Activated CD8-positive, alpha-beta memory T cell treated with anti-CD3 and anti-CD28 coated beads, Interleukin-2, amount 50 U/mL, for 48 hours (primary cell): Measurements from ENCODE around the gene TRMT10C.
"Not testable (repeated sequence)": the region's sequence is repeated elsewhere in the genome, so short reads cannot be mapped to it uniquely, and the experiment has no call there.

Experiments used
- DNase-seq: peaks from one replicate; pipeline ENCODE4 v3.0.0-alpha.2; 2020

The TRMT10C gene

DNA sequence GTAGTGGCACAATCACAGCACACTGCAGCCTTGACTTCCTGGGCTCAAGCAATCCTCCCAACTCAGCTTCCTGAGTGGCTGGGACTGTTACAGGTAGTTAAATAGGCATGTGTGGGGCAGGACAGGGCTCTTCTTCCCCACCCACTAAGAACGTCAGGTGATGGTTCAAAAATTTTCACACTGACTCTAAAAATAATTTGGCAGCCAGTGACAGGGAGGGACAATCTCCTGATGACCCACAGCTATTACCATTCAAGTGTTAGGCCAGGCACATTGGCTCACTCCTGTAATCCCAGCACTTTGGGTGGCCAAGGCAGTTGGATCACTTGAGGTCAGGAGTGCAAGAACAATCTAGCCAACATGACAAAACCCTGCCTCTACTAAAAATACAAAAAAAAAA is 12.2 kb upstream of the TRMT10C start:
- DNase-seq = no peak

DNA sequence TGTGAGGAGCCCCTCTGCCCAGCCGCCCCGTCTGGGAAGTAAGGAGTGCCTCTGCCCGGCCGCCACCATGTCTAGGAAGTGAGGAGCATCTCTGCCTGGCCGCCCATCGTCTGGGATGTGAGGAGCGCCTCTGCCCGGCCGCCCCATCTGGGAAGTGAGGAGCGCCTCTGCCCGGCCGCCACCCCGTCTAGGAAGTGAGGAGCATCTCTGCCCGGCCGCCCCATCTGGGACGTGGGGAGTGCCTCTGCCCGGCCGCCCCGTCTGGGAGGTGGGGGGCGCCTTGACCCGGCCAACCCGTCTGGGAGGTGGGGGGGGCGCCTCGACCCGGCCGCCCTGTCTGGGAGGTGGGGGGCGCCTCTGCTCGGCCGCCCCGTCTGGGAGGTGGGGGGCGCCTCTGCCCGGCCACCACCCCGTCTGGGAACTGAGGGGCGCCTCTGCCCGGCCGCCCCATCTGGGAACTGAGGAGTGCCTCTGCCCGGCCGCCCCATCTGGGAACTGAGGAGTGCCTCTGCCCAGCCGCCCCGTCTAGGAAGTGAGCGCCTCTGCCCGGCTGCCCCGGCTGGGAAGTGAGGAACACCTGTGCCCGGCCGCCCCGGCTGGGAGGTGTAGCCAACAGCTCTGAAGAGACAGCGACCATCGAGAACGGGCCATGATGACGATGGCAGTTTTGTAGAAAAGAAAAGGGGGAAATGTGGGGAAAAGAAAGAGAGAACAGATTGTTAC is 10.1 kb upstream of the TRMT10C start:
- DNase-seq = not testable (repeated sequence)

DNA sequence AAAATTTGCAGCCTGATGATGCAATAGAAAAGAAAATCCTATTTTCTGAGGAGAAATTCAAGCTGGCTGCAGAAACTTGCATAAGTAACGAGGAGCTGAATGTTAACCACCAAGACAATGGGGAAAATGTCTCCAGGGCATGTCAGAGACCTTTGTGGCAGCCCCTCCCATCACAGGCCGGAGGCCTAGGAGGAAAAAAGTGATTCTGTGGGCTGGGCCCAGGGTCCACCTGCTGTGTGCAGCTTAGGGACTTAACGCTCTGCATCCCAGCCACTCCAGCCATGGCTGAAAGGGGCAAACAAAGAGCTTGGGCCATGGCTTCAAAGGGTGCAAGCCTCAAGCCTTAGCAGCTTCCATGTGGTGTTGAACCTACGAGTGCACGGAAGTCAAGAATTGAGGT is 8.3 kb upstream of the TRMT10C start:
- not testable (repeated sequence) for DNase-seq

DNA sequence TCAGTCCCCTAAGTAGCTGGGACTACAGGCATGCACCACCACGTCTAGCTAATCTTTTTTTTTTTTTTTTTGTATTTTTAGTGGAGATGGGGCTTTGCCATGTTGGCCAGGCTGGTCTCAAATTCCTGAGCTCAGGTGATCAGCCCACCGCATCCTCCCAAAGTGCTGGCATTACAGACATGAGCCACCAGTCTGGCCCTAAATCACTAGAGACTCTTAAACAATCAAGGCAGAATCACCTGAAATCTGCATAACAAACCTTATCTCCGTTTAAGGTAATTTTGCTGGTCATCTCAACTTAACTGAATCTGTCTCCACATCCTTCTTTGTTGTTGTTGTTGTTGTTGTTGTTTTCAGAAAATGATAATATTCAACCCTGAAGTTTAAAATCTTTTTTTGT is 5.6 kb upstream of the TRMT10C start:
- DNase-seq = no peak

DNA sequence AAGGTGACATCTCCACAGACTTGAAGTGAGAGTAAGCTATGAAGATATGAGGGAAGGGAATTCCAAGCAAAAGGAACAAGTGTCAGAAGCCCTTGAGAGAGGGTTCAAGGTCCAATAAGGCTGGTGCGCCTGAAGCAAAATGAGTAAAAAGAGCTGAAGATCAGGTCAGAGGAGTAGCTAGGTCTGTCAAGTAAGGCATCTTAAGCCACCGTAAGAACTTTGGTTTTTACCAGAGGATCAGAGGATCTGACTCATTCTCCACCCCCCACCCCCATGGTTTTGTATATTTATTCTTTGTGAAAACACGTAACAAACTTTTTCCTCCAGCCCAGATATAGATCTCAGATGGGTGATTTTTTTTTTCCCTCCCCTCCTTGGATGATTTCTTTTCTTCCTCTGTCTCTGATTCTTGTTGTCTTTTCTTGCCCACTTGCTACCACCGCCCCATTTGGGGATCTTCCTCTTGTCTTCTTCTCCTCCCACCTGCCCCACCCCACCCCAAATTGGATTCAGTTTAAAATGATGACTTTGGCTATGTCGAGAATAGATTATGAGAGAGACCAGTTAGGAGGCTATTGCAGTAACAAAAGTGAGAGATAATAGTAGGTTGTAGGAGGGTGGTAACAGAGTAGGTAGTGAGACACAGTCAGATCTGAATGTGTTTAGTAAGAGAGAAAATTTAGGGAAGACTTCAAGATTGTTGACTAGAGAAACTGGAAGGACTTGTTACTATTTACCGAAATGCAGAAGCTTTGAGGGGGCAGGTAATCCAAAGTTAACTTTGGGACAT is 6.1 kb downstream of the TRMT10C start:
- no peak for DNase-seq

DNA sequence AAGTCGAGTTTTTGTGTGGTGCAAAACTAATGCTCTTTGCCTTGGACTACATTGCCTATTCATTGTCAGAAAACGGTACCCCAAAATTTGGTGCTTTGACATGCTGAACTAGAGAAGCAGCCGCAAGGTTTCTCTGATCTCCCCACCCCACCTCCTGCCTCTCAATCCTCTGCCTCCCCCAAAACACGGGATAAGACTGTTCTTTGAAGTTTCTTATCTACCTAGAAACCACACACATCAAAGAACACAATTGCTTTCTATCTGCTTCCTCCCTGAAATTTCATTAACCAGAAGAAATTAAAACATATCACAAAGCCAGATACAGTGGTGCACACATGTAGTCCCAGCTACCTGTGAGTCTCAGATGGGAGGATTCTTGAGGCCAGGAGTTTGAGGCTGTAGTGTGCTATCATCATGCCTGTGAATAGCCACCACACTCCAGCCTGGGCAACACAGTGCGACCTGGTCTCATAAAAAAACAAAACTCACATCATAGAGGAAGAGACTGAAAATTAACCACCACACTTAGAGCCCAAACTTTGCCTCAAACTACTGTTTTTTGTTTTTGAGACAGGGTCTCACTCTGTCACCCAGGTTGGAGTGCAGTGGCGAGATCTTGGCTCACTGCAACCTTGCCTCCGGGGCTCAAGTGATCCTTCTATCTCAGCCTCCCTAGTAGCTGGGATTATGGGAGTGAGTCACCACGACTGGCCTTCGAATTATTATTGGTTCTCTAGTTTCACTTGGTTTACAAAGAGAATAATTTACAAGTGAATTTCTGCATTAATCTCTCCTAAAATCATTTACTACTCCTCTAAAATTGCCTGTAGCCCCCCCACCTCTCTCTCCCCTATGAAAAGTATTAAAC is 9.6 kb downstream of the TRMT10C start:
- no peak for DNase-seq

DNA sequence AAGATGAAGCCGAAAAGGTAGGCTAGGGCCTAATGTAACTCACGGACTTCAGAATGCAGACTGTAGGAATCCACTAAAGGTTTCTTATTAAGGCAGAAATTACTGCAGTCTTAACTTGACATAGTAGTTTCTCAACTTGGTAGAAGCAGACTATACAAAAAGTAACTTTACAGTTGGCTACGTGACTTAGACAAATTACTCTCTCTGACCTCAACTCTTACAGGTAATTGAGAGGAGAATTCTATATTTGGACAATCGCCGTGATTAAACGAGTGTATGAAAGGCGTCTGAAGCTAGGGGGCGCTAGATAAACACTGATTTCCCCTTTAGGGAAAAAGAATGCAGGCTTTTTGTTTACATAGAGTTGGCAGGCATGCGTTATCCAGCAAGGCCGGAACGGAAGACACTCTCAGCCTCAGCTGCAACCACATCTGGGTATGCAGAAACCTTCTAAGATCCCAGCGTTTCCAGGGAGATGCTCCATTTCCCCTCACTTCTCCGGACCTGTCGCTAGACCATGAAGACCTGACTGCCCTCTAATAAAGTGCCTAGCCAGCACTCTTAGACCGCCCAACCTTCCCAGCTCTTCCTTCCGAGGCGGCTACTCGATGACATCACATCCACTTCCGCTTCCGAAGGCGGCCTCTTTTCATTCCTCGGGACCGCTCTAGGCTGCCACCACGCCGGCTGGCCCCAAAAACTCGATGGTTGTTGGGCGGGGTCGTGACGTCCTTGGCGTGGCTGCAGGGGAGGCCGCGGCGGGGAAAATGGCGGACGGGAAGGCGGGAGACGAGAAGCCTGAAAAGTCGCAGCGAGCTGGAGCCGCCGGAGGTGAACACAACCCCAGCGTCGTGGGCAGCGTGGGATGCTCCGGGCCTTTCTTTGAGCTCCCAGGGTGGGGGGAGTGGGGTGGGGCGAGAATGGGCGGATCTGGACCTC is 12.1 kb downstream of the TRMT10C start, which contains the start of gene PCNP:
Gene PCNP, plus strand, starts transcription at position 732 of the 939 bp plus-strand sequence. Its CDS starts 36 bp downstream, at position 768.
- DNase-seq = peak; percentile 98

DNA sequence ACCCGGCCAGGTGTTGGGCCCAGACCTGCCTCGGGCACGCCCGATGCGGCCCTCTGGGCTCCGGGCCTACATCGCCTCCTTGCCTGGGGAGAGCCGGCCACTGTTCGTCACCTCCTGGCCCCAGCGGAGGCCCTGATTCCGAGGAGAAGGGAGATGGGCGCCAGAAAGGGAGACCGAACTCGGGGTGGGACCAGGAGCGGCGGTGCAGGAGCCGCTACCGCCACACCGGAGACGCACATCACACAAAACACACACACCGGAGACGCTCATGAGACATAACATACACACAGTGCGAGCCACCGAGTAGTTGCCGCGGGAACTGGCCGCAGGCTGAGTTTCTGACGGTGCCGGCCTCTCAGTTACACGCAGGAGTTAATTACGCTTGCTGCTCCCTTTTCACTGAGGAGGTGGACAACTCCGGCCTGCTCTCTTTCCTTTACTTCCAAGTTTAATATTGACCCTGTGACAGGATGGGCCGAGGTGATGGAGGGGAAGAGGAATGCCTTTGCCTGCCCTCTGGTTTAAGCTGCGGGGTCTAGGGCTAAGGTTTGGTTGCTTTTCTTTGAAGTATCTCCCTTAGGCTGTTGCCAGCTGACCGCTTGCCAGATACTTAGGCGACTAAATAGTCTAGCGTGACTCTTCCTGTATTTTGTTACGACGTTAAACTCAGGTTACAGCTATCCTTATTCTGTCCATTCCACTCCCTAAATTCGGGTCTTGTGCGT is 12.9 kb downstream of the TRMT10C start:
- DNase-seq = peak; percentile 82

DNA sequence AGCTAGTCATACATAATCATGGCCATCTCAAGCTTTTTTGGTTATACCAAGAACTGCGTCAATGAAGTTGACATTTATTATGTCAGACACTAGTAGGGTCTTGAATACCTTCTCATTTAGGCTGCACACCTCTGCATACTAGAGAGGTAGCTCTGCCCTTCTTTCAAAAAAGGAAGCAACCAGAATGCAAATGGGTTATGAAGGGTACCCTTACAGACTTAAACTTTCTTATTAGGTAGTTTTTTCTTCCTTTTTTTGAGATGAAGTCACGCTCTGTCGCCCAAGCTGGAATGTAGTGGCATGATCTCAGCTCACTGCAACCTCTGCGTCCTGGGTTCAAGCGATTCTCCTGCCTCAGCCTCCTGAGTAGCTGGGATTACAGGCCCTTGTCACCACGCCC is 15.6 kb downstream of the TRMT10C start:
- DNase-seq = no peak

DNA sequence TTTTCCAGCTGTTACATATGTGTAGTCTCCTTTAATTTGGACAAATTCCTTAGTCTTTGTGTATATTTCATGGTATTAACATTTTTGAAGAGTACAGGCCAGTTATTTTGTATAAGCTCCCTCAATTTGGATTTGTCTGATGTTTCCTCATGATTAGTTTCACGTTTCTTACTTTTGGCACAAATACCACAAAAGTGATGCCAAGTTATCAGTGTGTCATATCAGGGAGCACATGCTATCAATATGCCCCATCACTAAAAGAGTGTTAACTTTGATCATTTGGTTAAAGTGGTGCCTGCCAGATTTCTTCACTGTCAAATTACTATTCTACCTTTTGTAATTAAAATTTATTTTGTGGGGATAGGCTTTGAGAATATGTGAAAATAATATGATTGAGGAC is 26.9 kb downstream of the TRMT10C start:
- no peak for DNase-seq

DNA sequence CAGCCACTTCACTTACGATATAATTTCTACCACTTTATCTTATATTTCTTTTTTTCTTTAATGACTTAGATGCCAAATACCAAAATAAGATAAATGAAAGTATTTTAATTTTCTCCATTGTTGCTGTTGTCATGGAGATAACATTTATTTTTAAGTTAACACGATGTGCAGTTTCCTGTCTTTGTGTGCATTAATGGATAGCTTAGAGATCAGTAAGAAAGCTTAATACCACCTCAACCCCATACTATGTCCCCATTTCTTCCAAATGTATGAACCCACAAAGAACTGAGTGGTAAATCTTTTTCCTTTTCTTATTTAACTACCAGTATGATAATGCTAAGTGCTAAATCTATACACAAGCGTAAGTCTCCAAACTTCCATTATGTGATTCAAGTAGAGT is 29.4 kb downstream of the TRMT10C start:
- no peak for DNase-seq

DNA sequence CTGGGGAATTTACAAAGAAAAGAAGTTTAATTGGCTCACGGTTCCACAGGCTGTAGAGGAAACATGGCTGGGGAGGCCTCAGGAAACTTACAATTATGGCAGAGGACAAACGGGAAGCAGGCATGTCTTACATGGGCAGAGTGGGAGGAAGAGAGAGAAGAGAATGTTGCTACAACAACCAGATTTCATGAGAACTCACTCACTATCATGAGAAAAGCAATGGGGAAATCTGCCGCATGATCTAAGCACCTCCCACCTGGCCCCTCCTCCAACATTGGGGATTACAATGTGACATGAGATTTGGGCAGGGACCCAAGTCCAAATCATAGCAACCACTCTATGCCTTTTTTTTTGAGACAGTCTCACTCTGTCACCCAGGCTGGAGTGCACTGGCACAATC is 41.1 kb downstream of the TRMT10C start:
- no peak for DNase-seq

DNA sequence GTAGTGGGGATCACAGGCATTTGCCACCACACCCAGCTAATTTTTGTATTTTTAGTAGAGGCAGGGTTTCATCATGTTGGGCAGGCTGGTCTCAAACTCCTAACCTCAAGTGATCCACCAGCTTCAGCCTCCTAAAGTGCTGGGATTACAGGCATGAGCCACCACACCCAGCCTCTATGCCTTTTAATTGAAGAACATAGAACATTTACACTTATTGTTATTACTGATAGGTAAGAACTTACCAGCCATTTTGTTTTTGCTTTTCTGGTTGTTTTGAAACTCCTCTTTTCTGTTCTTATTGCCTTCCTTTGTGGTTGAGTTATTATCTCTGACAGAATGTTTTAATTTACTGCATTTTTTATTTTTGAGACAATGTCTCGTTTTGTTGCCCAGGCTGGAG is 41.5 kb downstream of the TRMT10C start:
- no peak for DNase-seq

DNA sequence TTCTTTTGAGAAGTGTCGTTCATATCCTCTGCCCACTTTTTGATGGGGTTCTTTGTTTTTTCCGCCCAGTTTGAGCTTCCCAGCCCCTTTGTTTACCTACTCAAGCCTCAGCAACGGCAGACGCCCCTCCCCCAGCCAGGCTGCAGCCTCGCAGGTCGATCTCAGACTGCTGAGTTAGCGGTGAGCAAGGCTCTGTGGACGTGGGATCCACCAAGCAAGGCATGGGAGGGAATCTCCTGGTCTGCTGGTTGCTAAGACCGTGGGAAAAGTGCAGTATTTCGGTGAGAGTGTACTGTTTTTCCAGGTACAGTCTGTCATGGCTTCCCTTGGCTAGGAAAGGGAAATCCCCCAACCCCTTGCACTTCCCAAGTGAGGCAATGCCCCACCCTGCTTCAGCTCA is 43.7 kb downstream of the TRMT10C start:
- DNase-seq = not testable (repeated sequence)

DNA sequence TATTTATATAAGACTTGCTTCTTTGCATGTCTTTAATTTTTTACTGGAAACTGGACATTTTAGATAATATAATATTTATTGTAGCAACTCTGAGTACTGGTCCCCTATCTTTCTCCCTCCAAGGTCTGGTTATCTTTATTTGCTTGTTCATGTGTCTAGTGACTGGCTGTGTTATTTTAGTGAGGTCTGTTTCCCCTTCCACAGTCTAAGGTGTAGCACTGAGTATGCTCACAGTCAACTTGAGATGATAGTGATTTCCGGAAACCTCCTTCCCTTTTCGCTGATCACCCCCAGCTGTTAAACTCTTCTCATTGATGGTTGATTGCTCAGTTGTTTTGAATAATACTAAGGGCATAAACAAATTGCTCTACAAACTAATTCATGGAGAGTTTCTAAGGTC is 49.4 kb downstream of the TRMT10C start:
- no peak for DNase-seq

DNA sequence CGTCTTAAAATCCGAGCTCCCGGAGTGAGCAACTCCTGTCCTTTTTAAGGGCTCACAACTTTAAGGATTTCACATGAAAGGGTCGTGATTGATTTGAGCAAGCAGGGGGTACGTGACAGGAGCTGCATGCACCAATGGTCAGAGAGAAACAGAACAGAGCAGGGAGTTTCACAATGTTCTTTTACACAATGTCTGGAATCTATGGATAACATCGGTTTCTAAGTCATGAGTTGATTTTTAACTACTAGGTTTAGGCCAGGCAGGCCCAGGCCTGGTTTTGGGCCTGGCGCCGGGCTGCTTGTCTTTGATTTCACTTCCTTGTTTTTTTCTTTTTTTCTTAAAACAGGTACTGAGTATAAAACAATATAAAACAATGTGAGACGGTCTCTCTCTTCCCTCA is 51.3 kb downstream of the TRMT10C start:
- not testable (repeated sequence) for DNase-seq

DNA sequence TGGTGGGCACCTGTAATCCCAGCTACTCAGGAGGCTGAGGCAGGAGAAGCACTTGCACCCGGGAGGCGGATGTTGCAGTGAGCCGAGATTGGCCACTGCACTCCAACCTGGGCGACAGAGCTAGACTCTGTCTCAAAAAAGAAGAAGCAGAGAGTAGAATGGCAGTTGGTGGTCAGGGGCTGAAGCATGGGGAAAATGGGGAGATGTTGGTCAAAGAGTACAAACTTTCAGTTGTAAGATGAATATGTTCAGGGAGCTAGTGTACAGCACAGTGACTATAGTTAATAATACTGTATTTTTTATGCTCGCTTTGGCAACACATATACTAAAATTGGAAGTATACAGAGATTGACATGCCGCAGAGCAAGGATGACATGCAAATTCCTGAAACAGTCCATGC is 53.9 kb downstream of the TRMT10C start:
- DNase-seq = no peak
